HL-60 (cell line): Measurements from ENCODE around the gene STMP1.

ENCODE experiments used
- CTCF ChIP-seq: IDR thresholded peaks from one replicate; pipeline ENCODE4 v1.5.1; 2011; ENCODE audit warnings: low read length, control low read depth, inconsistent platforms; ENCODE audit not compliant: insufficient read depth
- GABPA ChIP-seq: IDR thresholded peaks from 2 replicates; pipeline ENCODE4 v1.6.1; 2012; ENCODE audit warnings: low read depth
- POLR2AphosphoS5 ChIP-seq: IDR thresholded peaks from 2 replicates; pipeline ENCODE4 v1.6.1; 2012; ENCODE audit warnings: low read depth

- TF ChIP-seq CTCF: no peak
- no peak for TF ChIP-seq POLR2AphosphoS5
- TF ChIP-seq GABPA: no peak
Observed at GRCh38 chr7:135659159-135659846, 3.0 kb upstream of the STMP1 start.
